Right lobe of liver (tissue), 4 donors: Measurements from ENCODE around the gene KCNQ5.

Source experiments
- POLR2A ChIP-seq: fragments of 450-650 bp; IDR thresholded peaks from one replicate; pipeline ENCODE4 v1.6.1; 2017; ENCODE audit warnings: antibody characterized with exemption, mild to moderate bottlenecking
- TF ChIP-seq, protein P1 (sequence below), 4 donors: fragments of 200-600 bp in 3 of 4; fragments of 450-650 bp in 1 of 4; IDR thresholded peaks; one replicate each; pipeline versions ENCODE4 v1.5.1 to v1.8.0; 2016 to 2022; ENCODE audit warnings: antibody characterized with exemption in 4 of 4, mild to moderate bottlenecking in 2 of 4
- donor health status: DM: no; HTN: no; CAD: no.
- donor health status: DM: no; HTN: no; CAD: no.
- donor health status: DM: no; HTN: yes; CAD: no.

DNA sequence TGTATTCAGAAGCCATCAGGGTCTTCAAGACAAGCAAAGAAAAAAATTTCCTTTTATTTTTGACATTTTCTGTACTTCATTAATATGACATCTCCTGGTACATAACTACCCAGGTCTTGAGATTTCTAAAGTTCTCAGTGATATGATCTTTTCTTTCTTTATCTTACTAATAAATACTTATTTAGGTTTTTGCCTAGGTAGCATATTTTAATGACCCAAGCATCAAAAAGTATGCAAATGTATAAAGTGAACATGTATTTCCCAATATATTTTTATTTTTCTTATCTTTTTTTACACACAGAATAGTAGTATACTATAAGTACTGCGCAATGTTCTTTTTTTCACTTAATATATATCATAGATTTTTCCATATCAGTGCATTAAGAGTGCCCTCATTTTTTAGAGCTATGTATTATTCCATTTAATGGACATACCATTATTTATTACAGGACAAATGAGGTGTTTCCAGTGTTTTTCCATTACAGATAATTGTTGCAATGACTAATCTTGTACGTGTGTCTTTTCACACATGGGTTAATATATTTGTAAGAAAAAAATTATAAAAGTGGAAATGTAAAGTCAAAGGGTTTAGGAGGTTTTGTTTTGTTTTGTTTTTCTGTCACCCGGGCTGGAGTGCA lies 107.0 kb downstream of the KCNQ5 start:
- TF ChIP-seq, protein P1, sequence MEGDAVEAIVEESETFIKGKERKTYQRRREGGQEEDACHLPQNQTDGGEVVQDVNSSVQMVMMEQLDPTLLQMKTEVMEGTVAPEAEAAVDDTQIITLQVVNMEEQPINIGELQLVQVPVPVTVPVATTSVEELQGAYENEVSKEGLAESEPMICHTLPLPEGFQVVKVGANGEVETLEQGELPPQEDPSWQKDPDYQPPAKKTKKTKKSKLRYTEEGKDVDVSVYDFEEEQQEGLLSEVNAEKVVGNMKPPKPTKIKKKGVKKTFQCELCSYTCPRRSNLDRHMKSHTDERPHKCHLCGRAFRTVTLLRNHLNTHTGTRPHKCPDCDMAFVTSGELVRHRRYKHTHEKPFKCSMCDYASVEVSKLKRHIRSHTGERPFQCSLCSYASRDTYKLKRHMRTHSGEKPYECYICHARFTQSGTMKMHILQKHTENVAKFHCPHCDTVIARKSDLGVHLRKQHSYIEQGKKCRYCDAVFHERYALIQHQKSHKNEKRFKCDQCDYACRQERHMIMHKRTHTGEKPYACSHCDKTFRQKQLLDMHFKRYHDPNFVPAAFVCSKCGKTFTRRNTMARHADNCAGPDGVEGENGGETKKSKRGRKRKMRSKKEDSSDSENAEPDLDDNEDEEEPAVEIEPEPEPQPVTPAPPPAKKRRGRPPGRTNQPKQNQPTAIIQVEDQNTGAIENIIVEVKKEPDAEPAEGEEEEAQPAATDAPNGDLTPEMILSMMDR (IDR thresholded peaks at IDR 0.05): no peak
- no peak for TF ChIP-seq POLR2A
